Measurements from ENCODE around the gene FBXO46.
"Not testable (repeated sequence)": the region's sequence is repeated elsewhere in the genome, so short reads cannot be mapped to it uniquely, and the experiment has no call there.

FBXO46 gene

DNA sequence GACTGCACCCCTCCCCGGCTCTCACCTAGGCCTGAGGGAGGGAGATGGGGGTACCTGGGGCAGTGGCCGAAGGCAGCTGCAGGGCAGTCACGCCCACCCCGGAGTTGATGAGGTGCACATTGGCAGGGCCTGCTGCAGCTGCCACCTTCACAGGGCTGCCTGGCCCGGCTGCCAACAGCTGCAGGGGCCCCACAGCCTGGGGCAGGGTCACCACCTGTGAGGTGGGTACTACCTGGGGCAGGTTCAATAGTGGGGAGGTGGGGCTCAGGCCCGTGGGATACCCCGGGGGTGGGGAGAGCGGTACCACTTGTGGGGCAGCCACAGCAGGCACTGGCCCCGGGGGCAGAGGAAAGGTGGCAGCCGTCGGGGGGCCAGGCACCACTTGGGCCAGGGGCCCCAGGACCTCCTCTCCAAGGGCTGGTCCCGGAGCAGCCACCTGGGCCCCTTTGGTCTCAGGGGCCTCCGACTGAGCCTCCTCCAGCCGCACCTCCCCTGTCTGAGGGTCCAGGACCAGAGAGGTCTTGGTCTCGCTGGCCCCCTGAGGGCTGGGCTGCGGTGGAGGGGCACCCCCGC is 35.7 kb upstream of the FBXO46 start:
- no peak for DNase-seq

DNA sequence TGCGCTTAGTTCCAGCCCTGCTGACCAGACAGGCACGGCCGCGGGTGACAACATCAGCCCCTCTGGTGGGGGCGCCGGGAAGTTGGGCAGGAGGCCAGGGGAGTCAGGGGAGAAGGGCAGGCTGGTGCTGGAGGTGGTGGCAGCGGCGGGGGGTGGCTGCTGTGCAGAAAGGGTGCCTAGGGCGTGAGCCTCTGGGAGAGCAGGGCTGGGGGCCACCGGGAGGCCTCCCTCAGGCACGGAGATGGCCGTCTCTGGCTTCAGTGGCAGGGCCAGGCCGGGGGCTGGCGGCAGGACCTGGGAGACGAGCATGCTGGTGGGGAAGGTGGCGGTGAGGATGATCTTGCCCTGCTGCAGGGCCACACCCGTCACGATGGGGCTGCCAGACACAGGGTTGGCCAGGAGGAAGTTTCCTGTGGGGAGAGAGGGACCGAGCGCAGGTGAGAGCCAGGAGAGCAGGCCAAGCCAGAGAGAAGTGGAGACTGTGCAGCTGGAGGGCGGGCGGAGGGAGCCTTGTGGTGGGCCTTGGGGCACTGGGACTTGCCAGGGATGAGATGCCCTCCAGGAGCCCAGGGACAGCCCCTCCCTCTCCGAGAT is 35.1 kb upstream of the FBXO46 start:
- no peak for DNase-seq

DNA sequence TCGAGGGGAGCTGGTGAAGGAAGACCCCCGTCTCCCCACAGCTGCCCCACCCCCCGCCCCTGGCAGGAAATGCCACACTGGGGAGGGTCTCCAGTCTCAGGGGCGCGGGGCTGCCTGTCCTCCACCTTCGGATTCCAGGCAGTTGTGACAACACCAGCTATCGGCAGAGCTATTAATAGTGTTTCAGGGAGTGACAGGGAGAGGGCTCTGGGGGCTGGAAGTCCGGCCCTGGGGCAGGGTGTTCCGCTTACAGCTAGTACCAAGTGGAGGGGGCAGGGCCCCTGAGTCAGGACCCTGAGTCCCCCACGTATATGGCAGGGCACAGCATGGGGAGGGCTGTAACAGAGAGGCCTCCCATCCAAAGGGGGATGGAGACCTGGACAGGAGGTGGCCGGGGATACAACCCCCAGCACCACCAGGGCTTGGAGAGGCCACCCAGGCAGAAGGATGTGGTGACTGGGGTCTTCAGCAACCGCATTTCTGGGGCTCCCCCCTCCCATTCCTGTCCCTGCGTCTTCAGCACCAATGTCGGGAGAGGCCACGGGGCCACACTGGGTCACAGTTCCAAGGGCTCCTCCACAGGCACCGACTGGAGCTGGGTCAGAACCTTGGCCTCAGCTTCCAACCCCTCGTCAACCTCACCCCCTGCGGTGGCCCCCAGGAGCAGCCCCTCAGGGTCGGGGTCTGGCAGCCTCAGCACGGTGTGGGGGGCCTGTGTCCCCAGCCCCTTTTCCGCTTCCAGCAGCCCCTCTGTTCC is 34.4 kb upstream of the FBXO46 start:
- no peak for DNase-seq

DNA sequence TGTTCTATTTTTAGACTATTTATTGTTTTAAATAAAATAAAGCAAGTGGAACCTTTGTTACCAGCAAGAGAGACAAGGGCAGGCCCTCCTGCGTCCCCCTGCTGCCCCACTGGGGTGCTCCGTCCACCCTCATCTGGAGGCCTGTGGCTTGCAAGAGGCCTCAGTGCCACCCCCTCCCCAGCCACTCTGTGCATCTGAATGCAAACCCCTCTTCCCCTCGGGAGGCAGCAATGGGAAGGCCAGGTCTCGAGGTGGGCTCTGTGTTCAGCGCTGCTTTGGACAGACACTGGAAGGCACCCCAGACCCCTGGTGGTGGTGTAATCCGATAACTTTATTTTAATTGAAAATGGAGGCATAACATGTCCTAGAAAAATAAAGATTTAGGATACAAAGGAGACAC is 33.8 kb upstream of the FBXO46 start:
- no peak for DNase-seq

- DNase-seq = no peak
Observed at GRCh38 chr19:45763691-45764294, 33.1 kb upstream of the FBXO46 start.

GRCh38 chr19:45762870-45763631 is 32.4 kb upstream of the FBXO46 start:
- no peak for DNase-seq

DNA sequence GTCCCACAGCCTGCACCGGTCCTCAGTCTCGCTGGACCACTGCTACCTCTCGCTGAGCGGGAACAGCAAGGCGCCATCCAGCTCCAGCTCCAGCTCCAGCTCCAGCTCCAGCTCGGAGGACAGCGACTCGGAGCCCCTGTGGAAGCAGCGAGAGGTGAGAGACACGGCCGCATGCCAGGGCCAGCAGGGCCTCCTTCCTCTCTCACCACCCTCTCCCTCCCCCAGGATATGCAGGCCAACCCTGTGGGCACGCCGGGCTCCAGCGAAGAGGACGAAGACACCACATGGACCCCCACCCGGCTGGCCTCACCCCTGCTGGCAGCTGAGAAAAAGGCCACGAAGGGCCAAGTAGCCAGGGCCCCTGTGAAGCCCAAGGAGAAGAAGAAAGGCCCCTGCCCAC is 31.0 kb upstream of the FBXO46 start:
- no peak for DNase-seq

DNA sequence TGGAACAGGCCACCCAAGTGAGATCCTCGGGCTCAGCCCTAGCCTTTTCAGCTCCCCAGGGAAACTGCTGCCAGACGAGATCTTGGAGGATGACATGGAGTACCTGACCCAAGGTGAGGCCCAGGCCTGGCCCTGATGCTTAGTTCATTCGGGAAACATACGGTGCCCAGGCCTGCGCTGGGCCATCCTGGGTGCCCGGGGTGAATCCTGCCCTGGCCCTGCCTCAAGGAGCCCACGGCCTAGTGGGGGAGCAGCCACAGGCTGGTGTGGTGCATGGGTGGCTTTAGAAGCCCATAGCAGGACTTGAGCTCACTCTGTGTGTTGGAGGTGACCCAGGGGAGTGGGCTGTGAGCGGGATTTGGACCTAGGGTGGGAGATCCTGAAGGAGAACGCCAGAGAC is 28.2 kb upstream of the FBXO46 start:
- no peak for DNase-seq

- no peak for DNase-seq
Observed at GRCh38 chr19:45757695-45758094, 27.0 kb upstream of the FBXO46 start.

GRCh38 chr19:45754323-45754722 is 23.6 kb upstream of the FBXO46 start:
- no peak for DNase-seq

DNA sequence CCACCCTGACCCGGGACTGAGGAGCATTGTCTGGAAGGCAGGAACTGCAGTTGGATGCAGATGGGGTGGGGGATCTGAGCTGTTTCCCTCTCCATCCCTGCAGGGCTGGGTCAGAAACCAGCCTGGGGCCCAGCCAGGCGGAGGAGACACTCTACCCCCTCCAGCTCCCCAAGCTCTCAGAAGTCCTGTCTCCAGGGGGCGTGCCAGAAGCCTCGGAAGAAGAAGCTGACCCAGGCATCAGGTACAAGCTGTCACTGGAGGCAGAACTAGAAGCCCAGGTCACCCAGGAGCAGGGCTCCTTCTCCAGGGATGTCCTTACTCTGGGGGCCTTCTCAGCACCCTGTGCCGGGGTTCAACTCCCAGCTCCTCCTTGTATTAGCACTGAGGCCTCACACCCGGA is 22.9 kb upstream of the FBXO46 start:
- DNase-seq = no peak

- no peak for DNase-seq
Observed at GRCh38 chr19:45752639-45753038, 21.9 kb upstream of the FBXO46 start.

DNA sequence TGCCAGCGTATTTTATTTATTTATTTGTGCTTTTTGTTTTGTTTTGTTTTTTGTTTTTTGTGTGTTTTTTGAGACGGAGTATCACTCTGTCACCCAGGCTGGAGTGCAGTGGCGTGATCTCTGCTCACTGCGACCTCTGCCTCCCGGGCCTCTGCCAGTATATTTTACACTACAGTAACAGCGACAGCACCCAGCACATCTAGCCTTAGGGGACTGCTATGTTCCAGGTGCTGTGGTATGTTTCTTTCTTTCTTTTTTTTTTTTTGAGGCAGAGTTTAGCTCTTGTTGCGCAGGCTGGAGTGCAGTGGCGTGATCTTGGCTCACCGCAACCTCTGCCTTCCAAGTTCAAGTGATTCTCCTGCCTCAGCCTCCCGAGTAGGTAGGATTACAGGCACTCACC is 20.8 kb upstream of the FBXO46 start:
- DNase-seq = not testable (repeated sequence)

- no peak for DNase-seq
Observed at GRCh38 chr19:45747513-45747912, 16.8 kb upstream of the FBXO46 start.

DNA sequence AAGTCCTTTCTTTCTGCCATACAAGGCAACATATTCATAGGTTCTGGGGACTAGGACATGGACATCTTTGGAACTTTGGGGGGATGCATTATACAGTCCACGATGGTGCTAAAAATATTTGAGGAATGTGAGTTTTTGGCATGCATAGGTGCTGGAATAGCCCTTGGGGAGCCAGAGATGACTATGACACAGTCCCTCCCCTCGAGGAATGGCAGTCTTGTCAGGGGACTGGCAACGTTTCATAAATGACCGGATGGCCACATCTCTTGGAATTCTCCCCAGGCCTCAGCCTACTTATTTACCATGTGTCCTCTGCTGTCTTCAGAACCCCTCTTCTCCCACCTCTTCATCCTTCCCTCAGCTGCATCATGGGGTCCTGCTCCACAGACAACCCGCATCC is 16.2 kb upstream of the FBXO46 start:
- no peak for DNase-seq

GRCh38 chr19:45745606-45746005 is 14.9 kb upstream of the FBXO46 start:
- DNase-seq = no peak

- no peak for DNase-seq
Observed at GRCh38 chr19:45742969-45743368, 12.3 kb upstream of the FBXO46 start.

DNA sequence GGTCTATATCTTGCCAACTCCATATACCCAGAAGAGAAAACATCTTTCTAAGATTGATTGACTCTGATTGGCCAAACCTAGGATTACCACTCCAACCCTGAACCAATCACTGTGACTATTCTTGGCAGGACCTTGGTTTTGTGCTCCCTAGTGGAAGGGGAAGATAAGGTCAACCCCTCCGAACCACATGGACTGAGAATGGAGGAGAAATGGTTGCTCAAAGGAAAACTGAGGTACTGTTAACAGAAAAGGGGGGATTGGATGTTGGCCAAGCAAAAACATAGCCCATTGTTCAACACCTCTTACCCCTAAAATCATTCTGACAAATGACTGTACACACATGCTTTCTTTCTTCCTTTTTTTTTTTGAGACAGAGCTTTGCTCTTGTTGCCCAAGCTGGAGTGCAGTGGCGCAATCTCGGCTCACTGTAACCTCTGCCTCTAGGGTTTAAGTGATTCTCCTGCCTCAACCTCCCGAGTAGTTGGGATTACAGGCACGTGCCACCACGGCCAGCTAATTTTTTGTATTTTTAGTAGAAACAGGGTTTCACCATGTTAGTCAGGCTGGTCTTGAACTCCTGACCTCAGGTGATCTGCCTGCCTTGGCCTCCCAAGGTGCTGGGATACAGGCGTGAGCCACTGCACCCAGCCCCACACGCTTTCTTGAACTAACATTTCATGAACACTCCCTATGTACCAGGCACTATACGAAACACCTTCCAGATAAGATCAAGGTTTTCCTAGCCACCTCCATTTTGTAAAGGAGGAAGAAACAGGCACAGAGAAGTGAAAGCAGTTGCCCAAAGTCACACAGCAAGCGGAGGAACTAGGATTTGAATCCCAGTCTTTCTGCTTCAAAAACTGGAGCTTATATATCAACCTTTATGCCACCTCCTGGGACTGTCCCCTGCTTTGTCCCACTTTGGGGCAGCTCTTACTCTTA is 9.1 kb upstream of the FBXO46 start:
- no peak for DNase-seq

GRCh38 chr19:45733160-45733810 is 2.6 kb upstream of the FBXO46 start, which contains the start of gene MEIOSIN:
TSS of gene MEIOSIN (plus strand) at chr19:45733439. CDS start at chr19:45735377, 1,938 bp downstream.
- no peak for DNase-seq

GRCh38 chr19:45729800-45730290 is 851 bp downstream of the FBXO46 start:
- peak; percentile 37 for DNase-seq

- DNase-seq = not testable (repeated sequence)
Observed at GRCh38 chr19:45728683-45729082, 2.0 kb downstream of the FBXO46 start.

All from activated CD4-positive, alpha-beta T cell treated with anti-CD3 and anti-CD28 coated beads for 48 hours (primary cell).